ENCODE results near the gene CACNA1D.

- TF ChIP-seq CTCF (IDR thresholded peaks at IDR 0.05) (no peak), POLR2AphosphoS5 (IDR thresholded peaks at IDR 0.05) (no peak)
These were observed 195.3 kb downstream of the CACNA1D start for GRCh38 chr3:53689681-53690080.

Data from esophagus muscularis mucosa (tissue), 3 donors.